Measurements from ENCODE around the gene COCH.
"Not testable (repeated sequence)": the region's sequence is repeated elsewhere in the genome, so short reads cannot be mapped to it uniquely, and the experiment has no call there.

Gene COCH

GRCh38 chr14:30933937-30934336 lies 59.6 kb downstream of the COCH start:
- not testable (repeated sequence) for DNase-seq

GRCh38 chr14:30935445-30935844 lies 61.1 kb downstream of the COCH start:
- no peak for DNase-seq

GRCh38 chr14:30938617-30939016 lies 64.3 kb downstream of the COCH start:
- no peak for DNase-seq
